ENCODE data around the gene RAI1.

RAI1 gene

GRCh38 chr17:17691468-17692263 is 10.4 kb downstream of the RAI1 start:
- Mint-ChIP-seq H3K9me3 (no peaks in the 10 kb centered on the region), H3K4me3 (no peak overlapping the region), H3K4me1 (peaks cover 48% of the 10 kb centered on the region), H3K27ac (ENCODE audit: low read depth) (peak overlapping the region; percentile 82), H3K27me3 (no peaks in the 10 kb centered on the region), H3K36me3 (ENCODE audit: insufficient read depth) (peaks cover 12% of the 10 kb centered on the region)
- no peak for ATAC-seq (replicated peaks; ENCODE audit: extremely low read depth, poor library complexity, severe bottlenecking)
- no peak for DNase-seq (ENCODE audit: low spot score in 2 of 2)

DNA sequence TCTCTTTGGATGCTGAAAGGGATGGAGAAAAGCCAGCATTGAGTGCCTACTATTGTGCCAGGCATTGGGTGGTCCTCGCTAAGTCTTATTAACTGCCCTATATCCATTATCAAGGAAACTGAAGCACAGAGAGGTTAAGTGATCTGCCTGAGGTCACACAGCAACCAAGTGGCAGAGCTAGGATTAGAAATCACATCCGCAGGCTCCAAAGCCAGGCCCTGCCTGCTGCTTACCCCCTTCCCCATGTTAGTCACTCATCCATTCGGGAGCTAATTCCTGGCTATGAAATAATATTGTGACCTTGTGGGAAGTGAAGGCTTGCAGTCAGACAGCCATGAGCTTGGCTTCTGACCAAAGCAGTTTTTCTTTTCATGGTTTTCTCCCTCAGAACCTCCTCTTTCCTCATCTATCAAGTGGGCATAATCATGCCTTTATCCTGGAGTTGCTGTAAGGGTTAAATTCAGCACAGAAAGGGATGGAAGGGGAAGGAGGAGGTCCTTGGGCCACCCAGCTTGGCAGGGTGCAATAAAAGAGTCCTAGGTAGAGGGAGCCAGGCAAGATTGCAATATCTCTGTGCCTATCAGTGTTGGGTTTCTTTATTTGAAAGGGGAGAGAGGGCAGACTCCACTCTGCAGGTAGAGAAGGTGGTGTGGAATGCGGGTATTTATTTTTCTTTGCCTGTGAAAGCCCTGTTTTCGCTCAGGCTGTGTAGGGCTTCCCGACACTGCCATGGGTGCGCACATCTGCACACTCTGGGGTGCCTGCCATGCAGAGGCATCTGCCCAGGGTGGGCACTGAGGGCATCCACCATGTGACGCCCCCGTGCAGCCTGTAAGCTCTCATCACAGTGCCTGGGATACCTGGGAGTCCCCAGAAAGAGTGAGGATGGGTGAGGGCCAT is 11.3 kb downstream of the RAI1 start:
- Mint-ChIP-seq H3K27me3 (no peaks in the 10 kb centered on the region), H3K27ac (ENCODE audit: low read depth) (peak overlapping the region; percentile 99), H3K36me3 (ENCODE audit: insufficient read depth) (peaks cover 12% of the 10 kb centered on the region), H3K4me1 (peaks cover 49% of the 10 kb centered on the region), H3K4me3 (peak overlapping the region; percentile 84), H3K9me3 (no peaks in the 10 kb centered on the region)
- DNase-seq (ENCODE audit: low spot score in 2 of 2) (no peak), ATAC-seq (replicated peaks; ENCODE audit: extremely low read depth, poor library complexity, severe bottlenecking) (no peak)

DNA sequence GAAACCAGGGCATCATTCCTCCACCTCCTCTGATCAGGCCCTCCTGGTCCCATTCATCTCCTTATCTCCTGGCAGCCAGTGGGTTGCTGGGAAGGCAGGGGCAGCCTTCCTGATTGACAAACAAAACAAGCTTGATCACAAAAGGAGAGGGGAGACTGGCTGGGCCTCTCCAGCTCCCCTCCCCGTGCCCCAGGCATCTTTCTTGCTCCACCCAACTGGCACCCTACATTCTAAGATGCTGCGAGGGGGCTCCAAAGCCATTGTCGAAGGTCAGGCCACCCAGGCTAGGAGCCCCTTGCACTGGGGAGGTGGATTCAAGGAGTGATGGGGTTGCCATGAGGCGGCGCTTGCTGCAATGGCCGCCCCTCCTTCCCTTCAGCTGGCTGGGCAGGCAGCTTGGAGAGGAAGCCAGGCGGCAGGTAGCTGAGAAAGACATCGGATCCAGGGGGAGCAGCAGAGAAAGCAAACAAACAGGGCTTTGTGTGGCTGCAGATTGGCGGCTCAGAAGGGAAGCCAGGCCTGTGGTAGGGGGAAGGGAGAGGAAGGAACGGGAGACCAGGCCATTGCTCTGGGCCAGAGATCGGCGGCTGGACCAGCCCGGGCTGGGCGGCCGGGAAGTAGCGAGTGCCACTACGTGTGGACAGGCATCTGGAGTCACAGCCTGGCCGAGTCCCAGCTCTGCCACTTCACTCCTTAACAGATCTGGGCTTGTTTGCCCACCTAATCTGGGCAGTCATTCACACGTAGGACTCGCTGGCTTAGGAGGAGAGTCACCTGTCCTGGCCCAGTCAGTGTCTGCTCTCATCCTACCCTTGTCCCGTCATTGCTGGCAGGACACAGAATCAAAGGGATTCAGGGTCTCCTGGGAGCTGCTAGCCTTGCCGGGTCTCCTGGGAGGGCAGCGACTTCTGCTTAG is 12.3 kb downstream of the RAI1 start:
- ATAC-seq (replicated peaks; ENCODE audit: extremely low read depth, poor library complexity, severe bottlenecking) (no peak), DNase-seq (ENCODE audit: low spot score in 2 of 2) (no peak)
- Mint-ChIP-seq H3K36me3 (ENCODE audit: insufficient read depth) (peaks cover 12% of the 10 kb centered on the region), H3K4me1 (peaks cover 51% of the 10 kb centered on the region), H3K27ac (ENCODE audit: low read depth) (peak overlapping the region; percentile 99), H3K9me3 (no peaks in the 10 kb centered on the region), H3K27me3 (no peaks in the 10 kb centered on the region), H3K4me3 (peak overlapping the region; percentile 84)

- Mint-ChIP-seq H3K27me3 (no peaks in the 10 kb centered on the region), H3K36me3 (ENCODE audit: insufficient read depth) (peaks cover 12% of the 10 kb centered on the region), H3K9me3 (no peaks in the 10 kb centered on the region), H3K4me3 (peak overlapping the region; percentile 90), H3K4me1 (peaks cover 51% of the 10 kb centered on the region), H3K27ac (ENCODE audit: low read depth) (peak overlapping the region; percentile 99)
- peak; percentile 72 for ATAC-seq (replicated peaks; ENCODE audit: extremely low read depth, poor library complexity, severe bottlenecking)
- peak; percentile 55 to 56 for DNase-seq (ENCODE audit: low spot score in 2 of 2)
Observed at GRCh38 chr17:17694169-17695081, 13.2 kb downstream of the RAI1 start.

DNA sequence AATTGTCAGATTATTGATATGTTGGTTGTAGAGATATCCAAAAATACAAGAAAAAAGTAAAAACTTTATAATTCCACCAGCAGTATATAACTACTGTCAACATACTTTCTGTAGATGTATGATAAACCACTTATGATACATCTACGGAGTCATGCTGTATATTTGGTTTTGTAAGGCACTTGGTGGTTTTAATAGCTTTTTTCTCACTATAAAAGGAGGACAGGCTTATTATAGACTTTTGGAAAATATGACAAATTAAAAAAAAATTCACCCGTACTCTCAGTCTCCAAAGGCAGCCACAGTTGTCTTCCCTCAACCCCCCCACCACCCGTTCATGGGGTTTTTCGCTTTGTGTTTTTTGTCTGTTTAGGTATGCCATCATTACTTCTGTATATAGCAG is 14.8 kb downstream of the RAI1 start:
- Mint-ChIP-seq H3K4me3 (peak overlapping the region; percentile 90), H3K4me1 (peaks cover 46% of the 10 kb centered on the region), H3K9me3 (no peaks in the 10 kb centered on the region), H3K36me3 (ENCODE audit: insufficient read depth) (peaks cover 12% of the 10 kb centered on the region), H3K27ac (ENCODE audit: low read depth) (peak overlapping the region; percentile 99), H3K27me3 (no peaks in the 10 kb centered on the region)
- no peak for ATAC-seq (replicated peaks; ENCODE audit: extremely low read depth, poor library complexity, severe bottlenecking)
- DNase-seq (ENCODE audit: low spot score in 2 of 2), result no peak

DNA sequence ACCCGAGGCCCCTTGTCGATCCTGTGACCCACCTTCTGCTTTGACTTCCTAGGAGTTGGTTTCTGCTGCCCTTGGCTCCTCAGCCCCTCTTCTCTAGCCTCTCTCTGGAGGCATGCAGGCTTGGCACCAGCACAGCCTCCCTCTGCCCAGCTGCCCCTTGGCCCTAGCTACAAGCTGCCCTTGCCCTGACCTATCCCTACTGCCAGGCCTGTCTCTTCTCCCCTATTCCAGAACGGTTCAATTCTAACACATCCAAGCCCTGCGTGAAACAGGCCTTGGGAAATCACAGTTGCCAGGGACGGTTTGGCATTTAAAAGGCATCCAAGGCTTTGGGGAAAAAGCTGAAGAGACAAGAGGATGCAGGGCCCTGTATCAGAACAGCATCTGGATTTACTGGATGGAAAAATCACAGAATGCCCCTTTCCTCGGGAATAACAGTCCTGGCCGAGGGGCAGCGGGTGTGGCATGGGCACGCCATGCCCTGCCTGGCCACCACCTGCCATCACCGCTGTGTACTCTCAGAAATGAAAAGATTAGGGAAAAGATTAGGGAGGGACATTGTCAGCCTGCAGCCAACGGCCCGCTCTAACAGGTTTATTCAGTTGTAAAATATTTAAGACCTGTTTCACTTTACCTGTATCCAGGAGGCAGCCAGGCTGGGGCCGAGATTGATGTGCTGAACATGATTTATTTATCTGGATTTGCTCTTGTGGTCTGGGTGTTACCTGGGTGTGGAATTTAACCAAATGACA is 15.8 kb downstream of the RAI1 start:
- peaks cover 13% of the 10 kb centered on the region for H3K36me3 Mint-ChIP-seq (ENCODE audit: insufficient read depth)
- peak overlapping the region; percentile 45 for H3K27ac Mint-ChIP-seq (ENCODE audit: low read depth)
- no peaks in the 10 kb centered on the region for H3K27me3 Mint-ChIP-seq
- H3K4me1 Mint-ChIP-seq, result peaks cover 52% of the 10 kb centered on the region
- no peak overlapping the region for H3K4me3 Mint-ChIP-seq
- H3K9me3 Mint-ChIP-seq, result no peaks in the 10 kb centered on the region
- DNase-seq (ENCODE audit: low spot score in 2 of 2) (no peak), ATAC-seq (replicated peaks; ENCODE audit: extremely low read depth, poor library complexity, severe bottlenecking) (no peak)

DNA sequence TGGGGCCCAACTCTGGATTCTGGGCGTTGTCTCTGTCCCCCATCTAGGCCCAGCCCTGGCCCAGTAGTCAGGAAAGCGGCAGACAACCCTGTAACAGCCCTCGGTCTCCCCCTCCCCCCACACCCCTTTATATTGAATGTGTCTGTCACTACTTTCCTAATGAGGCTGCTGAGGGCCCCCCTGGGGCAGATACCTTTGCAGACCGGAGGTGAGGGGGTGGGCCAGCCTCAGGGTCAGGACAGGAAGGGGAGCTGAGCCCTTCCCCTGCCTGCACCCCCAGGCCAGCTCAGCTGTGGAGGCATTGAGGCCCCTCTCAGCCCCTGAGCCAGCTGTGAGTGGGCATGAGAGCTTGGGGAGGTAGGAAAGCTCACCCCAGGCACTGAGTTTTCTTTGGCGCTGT is 17.1 kb downstream of the RAI1 start:
- peaks cover 50% of the 10 kb centered on the region for H3K4me1 Mint-ChIP-seq
- no peak overlapping the region for H3K4me3 Mint-ChIP-seq
- peaks cover 17% of the 10 kb centered on the region for H3K36me3 Mint-ChIP-seq (ENCODE audit: insufficient read depth)
- ATAC-seq (replicated peaks; ENCODE audit: extremely low read depth, poor library complexity, severe bottlenecking) (no peak), DNase-seq (ENCODE audit: low spot score in 2 of 2) (no peak)
- no peaks in the 10 kb centered on the region for H3K27me3 Mint-ChIP-seq
- peak overlapping the region; percentile 44 for H3K27ac Mint-ChIP-seq (ENCODE audit: low read depth)
- no peaks in the 10 kb centered on the region for H3K9me3 Mint-ChIP-seq

DNA sequence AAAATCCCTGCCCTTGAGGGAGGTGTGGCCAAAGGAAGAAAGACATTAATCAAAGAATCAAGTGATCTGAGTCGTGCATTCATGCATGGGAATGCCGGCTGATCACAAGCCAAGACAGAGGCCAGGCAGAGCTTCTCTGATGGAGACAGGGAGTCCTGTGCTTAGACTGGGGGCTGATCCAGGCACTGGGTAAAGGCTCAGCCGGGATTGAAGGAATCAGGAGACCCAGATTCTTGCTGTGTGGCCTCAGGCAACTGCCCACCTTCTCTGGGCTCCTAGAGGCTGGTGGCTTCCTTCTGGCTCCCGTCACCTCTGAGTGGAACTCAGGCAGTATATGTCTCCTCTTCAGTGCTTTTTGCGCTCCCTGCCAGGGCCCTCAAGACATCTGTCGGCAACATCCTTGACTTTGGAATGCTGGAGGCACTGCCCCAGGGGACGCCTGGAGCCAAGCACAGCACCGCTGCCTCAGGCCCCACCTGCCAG is 17.7 kb downstream of the RAI1 start:
- Mint-ChIP-seq H3K9me3 (no peaks in the 10 kb centered on the region), H3K36me3 (ENCODE audit: insufficient read depth) (peaks cover 17% of the 10 kb centered on the region), H3K4me1 (peaks cover 44% of the 10 kb centered on the region), H3K27ac (ENCODE audit: low read depth) (peak overlapping the region; percentile 44), H3K27me3 (no peaks in the 10 kb centered on the region), H3K4me3 (no peak overlapping the region)
- no peak for ATAC-seq (replicated peaks; ENCODE audit: extremely low read depth, poor library complexity, severe bottlenecking)
- no peak for DNase-seq (ENCODE audit: low spot score in 2 of 2)

- no peak for ATAC-seq (replicated peaks; ENCODE audit: extremely low read depth, poor library complexity, severe bottlenecking)
- Mint-ChIP-seq H3K36me3 (ENCODE audit: insufficient read depth) (peaks cover 15% of the 10 kb centered on the region), H3K4me1 (peaks cover 40% of the 10 kb centered on the region), H3K27me3 (no peaks in the 10 kb centered on the region), H3K27ac (ENCODE audit: low read depth) (no peak overlapping the region), H3K4me3 (no peak overlapping the region), H3K9me3 (no peaks in the 10 kb centered on the region)
- no peak for DNase-seq (ENCODE audit: low spot score in 2 of 2)
Observed at GRCh38 chr17:17699491-17699890, 18.2 kb downstream of the RAI1 start.

DNA sequence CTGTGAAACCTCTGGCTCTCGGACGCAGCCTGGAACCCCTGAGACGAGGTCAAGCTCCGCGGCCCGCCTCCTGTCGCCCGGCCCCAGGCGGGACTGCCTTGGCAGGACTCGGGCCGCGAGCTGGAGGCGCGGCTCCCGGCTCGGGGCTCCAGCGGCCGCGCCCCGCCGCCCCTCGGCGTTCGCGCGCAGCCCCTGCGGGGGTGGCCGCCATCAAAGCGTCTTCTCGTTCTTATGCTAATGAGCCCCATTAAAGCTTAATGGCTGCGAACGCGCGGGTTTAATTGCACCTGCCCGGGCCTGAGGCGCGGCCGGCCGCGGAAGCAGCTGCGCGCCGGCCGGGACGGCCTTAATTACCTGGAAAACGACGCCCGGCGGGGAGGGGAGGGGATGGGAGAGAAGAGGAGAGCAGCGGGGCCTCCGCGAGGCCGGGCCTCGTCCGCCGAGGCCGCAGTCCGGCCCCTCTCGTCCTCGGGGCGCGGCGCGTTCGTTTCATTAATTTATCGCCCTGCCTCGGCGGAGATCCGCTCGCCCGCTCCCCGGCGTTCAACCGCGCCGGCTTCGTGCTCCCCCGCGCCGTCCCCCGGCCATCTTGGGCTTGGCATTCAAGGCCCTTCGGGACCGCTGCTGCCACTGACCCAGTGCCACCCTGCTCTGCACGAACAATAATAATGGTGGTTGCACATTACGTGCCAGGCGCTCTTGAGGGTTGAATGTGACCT is 19.2 kb downstream of the RAI1 start:
- Mint-ChIP-seq H3K27me3 (no peaks in the 10 kb centered on the region), H3K36me3 (ENCODE audit: insufficient read depth) (peaks cover 14% of the 10 kb centered on the region), H3K9me3 (no peaks in the 10 kb centered on the region), H3K27ac (ENCODE audit: low read depth) (peak overlapping the region; percentile 29), H3K4me1 (peaks cover 35% of the 10 kb centered on the region), H3K4me3 (no peak overlapping the region)
- ATAC-seq (replicated peaks; ENCODE audit: extremely low read depth, poor library complexity, severe bottlenecking) (no peak), DNase-seq (ENCODE audit: low spot score in 2 of 2) (no peak)
